Left lung (tissue), 10 donors: Measurements from ENCODE around the gene IFT172. TPM values are rescaled to one million over a fixed set of nuclear protein-coding genes. Genes with fewer than 3 reads are reported as not detected.

Source experiments
- ATAC-seq: fragments of 200-7000 bp; cut with Tn5 transposase; one replicate; pipeline ENCODE4 v1.9.1; 2020; ENCODE audit warnings: moderate library complexity
- DNase-seq, 4 donors: peaks; one replicate each; pipeline ENCODE4 v3.0.0-alpha.2; 2013 to 2020
- H3K27ac ChIP-seq, 2 donors: fragments of 200-600 bp; sonication (generic) in 1 of 2; one replicate each; pipeline versions ENCODE4 v1.5.0 to v1.8.0; 2020 to 2021
- H3K27me3 ChIP-seq, 2 donors: fragments of 200-600 bp; sonication (generic) in 1 of 2; one replicate each; pipeline versions ENCODE4 v1.5.0 to v1.8.0; 2020 to 2021
- H3K36me3 ChIP-seq, 2 donors: fragments of 200-600 bp; sonication (generic) in 1 of 2; one replicate each; pipeline versions ENCODE4 v1.5.0 to v1.8.0; 2020 to 2021
- H3K4me1 ChIP-seq, 2 donors: fragments of 200-600 bp; one replicate each; pipeline ENCODE4 v1.8.0; 2021
- H3K4me3 ChIP-seq, 2 donors: fragments of 200-600 bp; sonication (generic) in 1 of 2; one replicate each; pipeline versions ENCODE4 v1.5.0 to v1.8.0; 2020 to 2021; ENCODE audit warnings: mild to moderate bottlenecking in 1 of 2
- H3K9me3 ChIP-seq, 2 donors: fragments of 200-600 bp; sonication (generic) in 1 of 2; one replicate each; pipeline versions ENCODE4 v1.5.0 to v1.8.0; 2020 to 2021
- intact Hi-C, 2 donors: fragments of 100-400 bp; cut with DNase I; formaldehyde crosslinking; loops; one replicate each; pipeline versions ENCODE4 v1.11.2 to v1.14.2; 2022
- polyA plus RNA-seq, 6 donors: library from polyadenylated mRNA; unstranded; fragments of 120-200 nt; gene quantifications; one replicate each; pipeline ENCODE4 v1.2.1, GENCODE V29; 2013; ENCODE audit not compliant: insufficient read length in 6 of 6
- total RNA-seq, 2 donors: library from RNA; stranded (reverse); fragmentation: NEBNext Ultra II Directional; extraction: Animal tissue kit (Norgen Biotek cat#: 25700); gene quantifications; one replicate each; pipeline ENCODE4 v1.2.1, GENCODE V29; 2021
- TF ChIP-seq, protein P1 (sequence below), 2 donors: fragments of 200-600 bp; sonication (generic) in 1 of 2; IDR thresholded peaks; one replicate each; pipeline versions ENCODE4 v1.5.0 to v1.8.0; 2021; ENCODE audit warnings: antibody characterized with exemption in 2 of 2
- donor health status: DM: no; HTN: yes; CAD: no.
- donor health status: DM: no; HTN: no; CAD: no.

IFT172 gene
- total and polyA plus RNA-seq, 8 donors, result 21.0 to 65.3 (median 53.8) TPM

DNA sequence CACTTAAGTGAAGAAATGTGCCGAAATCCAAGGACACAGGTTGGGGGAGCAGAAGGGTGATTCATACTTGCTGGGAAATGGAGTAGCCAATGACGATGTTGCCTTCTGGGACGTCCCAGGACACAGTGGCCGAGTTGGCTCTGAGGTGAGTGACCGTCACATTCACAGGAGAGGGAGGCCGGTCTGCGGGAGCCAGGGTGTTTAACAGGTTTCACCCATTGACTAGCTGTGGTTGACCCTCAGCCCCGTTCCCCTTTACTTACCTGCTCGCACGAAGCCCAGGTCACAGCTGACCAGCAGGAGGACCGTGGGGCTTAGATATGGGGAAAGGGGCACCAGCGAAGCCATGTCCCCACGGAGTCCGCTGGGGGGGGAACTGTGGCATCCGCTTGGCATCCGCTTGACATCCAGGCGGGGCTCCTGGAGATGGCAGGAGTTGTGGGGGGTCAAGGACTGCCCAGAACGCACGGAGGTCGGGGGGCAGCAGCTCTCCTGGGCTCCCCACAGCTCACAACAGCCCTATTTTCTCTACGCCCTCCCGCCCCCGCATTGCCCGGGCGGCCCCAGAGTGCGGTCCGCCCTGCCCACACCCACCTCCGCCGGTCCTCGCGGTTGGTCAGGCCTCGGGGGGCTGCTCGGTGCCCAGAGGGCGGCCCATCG, 4.9 kb upstream of the IFT172 start:
- intact Hi-C loops, result no loop called here

DNA sequence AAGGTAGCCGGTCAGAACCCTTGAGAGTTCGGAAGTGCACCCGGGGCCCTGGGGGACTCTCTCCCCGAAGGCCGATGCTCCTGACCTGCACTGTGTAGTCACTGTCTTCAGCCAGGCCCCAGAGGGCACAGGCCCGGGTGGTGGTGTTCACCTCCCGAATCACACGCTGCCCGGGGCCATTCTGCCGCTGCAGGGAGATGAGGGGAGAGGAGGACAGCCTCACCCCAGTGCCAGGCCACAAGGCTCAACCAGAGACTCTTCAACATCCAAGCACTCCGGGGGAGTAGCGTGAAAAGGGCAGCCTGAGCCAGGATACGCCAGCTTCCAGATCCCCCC, 4.4 kb upstream of the IFT172 start:
- H3K4me3 ChIP-seq, result peak overlapping the region in 1 of 2 donors; percentile 43
- intact Hi-C loops, result no loop called here
- no peaks in the 10 kb centered on the region for H3K9me3 ChIP-seq
- peaks cover 4 to 29% of the 10 kb centered on the region in 2 donors for H3K4me1 ChIP-seq
- TF ChIP-seq, protein P1, sequence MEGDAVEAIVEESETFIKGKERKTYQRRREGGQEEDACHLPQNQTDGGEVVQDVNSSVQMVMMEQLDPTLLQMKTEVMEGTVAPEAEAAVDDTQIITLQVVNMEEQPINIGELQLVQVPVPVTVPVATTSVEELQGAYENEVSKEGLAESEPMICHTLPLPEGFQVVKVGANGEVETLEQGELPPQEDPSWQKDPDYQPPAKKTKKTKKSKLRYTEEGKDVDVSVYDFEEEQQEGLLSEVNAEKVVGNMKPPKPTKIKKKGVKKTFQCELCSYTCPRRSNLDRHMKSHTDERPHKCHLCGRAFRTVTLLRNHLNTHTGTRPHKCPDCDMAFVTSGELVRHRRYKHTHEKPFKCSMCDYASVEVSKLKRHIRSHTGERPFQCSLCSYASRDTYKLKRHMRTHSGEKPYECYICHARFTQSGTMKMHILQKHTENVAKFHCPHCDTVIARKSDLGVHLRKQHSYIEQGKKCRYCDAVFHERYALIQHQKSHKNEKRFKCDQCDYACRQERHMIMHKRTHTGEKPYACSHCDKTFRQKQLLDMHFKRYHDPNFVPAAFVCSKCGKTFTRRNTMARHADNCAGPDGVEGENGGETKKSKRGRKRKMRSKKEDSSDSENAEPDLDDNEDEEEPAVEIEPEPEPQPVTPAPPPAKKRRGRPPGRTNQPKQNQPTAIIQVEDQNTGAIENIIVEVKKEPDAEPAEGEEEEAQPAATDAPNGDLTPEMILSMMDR (IDR thresholded peaks at IDR 0.05), result no peak
- no peak for ATAC-seq
- DNase-seq, result no peak
- peaks cover 0 to 58% of the 10 kb centered on the region in 2 donors for H3K27me3 ChIP-seq
- H3K36me3 ChIP-seq, result no peaks in the 10 kb centered on the region
- H3K27ac ChIP-seq, result no peak overlapping the region

More for the DNA sequence above, 4.9 kb upstream of the IFT172 start:
- H3K9me3 ChIP-seq, result no peaks in the 10 kb centered on the region
- peaks cover 0 to 59% of the 10 kb centered on the region in 2 donors for H3K27me3 ChIP-seq
- DNase-seq (peak in 2 of 4 donors; percentile 10 to 77), ATAC-seq (no peak)
- no peaks in the 10 kb centered on the region for H3K36me3 ChIP-seq
- no peak overlapping the region for H3K27ac ChIP-seq
- peaks cover 0 to 24% of the 10 kb centered on the region in 2 donors for H3K4me1 ChIP-seq
- TF ChIP-seq, protein P1 (IDR thresholded peaks at IDR 0.05), result no peak
- H3K4me3 ChIP-seq, result peak overlapping the region; percentile 43

DNA sequence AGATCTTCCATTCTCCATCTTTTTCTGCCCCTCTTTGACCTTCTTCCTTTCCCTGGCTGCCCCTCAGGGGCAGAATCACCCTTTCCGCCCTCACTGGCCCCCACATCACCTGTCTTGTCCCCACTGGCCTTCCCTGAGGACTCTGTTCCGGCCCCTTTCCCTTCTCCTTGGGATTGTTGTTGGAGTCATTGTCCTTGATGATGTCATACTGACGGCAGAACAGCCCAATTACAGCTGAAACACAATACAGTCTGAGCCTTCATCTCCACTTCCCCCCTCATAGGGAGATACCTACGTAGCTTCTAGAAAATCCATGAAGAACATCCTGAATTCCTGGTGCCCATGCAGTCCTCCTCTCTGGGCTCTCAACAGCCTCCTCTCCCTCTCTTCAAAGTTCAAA, 3.0 kb upstream of the IFT172 start:
- Histone ChIP-seq H3K9me3 (no peaks in the 10 kb centered on the region), H3K27ac (no peak overlapping the region), H3K36me3 (no peaks in the 10 kb centered on the region), H3K4me1 (peaks cover 10 to 33% of the 10 kb centered on the region in 2 donors), H3K4me3 (no peak overlapping the region), H3K27me3 (peaks cover 0 to 45% of the 10 kb centered on the region in 2 donors)
- ATAC-seq, result no peak
- intact Hi-C loops, result no loop called here
- no peak for DNase-seq
- TF ChIP-seq, protein P1 (IDR thresholded peaks at IDR 0.05), result no peak

DNA sequence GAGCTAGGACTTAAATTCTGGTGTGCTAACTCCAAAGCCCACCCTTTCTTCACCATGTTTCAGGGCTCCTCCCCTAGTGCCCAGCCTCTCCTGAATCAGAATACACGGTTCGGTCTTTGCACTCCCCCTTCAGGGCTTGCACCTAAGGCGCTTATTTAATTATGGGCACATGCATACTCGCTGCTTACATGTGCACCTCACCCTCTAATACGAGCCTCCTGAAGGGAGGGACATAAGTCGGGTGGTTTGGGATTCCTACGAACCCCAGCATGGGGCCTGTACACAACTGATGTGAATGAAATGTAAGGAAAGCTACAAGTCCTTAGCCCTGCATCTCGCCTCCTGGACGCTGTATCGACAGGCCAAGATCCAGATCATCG, 435 bp downstream of the IFT172 start:
- TF ChIP-seq, protein P1 (IDR thresholded peaks at IDR 0.05), result no peak
- ATAC-seq, result peak; percentile 35
- peak overlapping the region; percentile 42 to 75 for H3K27ac ChIP-seq

DNA sequence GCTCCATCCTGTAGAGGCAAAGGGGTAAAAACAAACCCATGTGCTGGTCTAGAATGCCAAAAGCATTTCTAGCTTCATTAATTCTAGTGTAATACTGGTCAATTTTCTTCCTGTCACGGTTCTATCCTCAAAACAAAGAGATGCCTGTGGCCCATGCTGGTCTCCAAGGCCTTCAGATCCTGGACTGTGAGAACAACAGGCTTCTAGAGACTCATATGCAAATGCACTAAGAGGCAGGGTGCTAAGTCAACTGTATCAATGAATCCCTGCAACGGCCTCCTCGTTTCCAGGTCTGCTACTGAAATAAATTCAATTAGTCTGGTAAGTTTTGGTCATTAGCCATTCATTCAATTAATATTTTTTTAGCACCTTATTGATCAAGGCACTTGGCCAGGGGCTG, 4.0 kb downstream of the IFT172 start:
- intact Hi-C loops, result no loop called here
- no peaks in the 10 kb centered on the region for H3K9me3 ChIP-seq

More for the DNA sequence above, 435 bp downstream of the IFT172 start:
- H3K4me3 ChIP-seq, result peak overlapping the region; percentile 52 to 60
- DNase-seq, result peak in 2 of 4 donors; percentile 26 to 32
- H3K36me3 ChIP-seq, result peaks cover 0 to under 1% of the 10 kb centered on the region in 2 donors
- peaks cover 0 to 10% of the 10 kb centered on the region in 2 donors for H3K27me3 ChIP-seq
- no peaks in the 10 kb centered on the region for H3K9me3 ChIP-seq
- peaks cover 10 to 13% of the 10 kb centered on the region in 2 donors for H3K4me1 ChIP-seq
- intact Hi-C loops, result no loop called here

More for the DNA sequence above, 4.0 kb downstream of the IFT172 start:
- H3K4me1 ChIP-seq, result peaks cover 10 to 13% of the 10 kb centered on the region in 2 donors
- no peaks in the 10 kb centered on the region for H3K27me3 ChIP-seq
- no peak for DNase-seq
- peaks cover 0 to 18% of the 10 kb centered on the region in 2 donors for H3K36me3 ChIP-seq
- TF ChIP-seq, protein P1 (IDR thresholded peaks at IDR 0.05), result no peak
- no peak for ATAC-seq
- H3K27ac ChIP-seq, result no peak overlapping the region
- H3K4me3 ChIP-seq, result no peak overlapping the region
